GM12875 (cell line): ENCODE measurements around the gene IL20.

Experiments
- H3K4me3 ChIP-seq: one replicate; pipeline ENCODE4 v1.5.1; 2011; ENCODE audit warnings: low read depth, low read length, control low read depth
- TF ChIP-seq, protein P1 (sequence below): IDR thresholded peaks from 2 replicates; pipeline ENCODE4 v1.5.1; 2011; ENCODE audit warnings: low read depth, mild to moderate bottlenecking, control low read depth, inconsistent platforms, low read length, moderate library complexity, borderline replicate concordance; ENCODE audit not compliant: insufficient read depth

The IL20 gene

DNA sequence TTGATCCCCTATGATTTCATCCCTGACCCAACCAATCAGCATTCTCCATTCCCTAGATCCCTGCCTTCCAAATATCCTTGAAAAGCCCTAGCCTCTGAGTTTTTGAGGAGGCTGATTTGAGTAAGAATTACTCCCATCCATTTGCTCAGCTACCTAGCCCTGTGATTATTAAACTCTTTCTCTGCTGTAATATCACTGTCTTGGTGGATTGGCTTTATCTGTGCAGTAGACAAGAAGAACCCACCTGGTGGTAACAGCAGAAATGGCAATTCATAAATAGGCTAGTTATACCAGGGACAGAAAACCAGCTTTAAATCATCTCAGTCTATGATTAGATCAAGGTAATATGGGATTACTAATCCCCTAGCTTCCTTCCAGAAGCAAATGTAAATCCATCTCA, 13.0 kb downstream of the IL20 start:
- TF ChIP-seq, protein P1, sequence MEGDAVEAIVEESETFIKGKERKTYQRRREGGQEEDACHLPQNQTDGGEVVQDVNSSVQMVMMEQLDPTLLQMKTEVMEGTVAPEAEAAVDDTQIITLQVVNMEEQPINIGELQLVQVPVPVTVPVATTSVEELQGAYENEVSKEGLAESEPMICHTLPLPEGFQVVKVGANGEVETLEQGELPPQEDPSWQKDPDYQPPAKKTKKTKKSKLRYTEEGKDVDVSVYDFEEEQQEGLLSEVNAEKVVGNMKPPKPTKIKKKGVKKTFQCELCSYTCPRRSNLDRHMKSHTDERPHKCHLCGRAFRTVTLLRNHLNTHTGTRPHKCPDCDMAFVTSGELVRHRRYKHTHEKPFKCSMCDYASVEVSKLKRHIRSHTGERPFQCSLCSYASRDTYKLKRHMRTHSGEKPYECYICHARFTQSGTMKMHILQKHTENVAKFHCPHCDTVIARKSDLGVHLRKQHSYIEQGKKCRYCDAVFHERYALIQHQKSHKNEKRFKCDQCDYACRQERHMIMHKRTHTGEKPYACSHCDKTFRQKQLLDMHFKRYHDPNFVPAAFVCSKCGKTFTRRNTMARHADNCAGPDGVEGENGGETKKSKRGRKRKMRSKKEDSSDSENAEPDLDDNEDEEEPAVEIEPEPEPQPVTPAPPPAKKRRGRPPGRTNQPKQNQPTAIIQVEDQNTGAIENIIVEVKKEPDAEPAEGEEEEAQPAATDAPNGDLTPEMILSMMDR: no peak

DNA sequence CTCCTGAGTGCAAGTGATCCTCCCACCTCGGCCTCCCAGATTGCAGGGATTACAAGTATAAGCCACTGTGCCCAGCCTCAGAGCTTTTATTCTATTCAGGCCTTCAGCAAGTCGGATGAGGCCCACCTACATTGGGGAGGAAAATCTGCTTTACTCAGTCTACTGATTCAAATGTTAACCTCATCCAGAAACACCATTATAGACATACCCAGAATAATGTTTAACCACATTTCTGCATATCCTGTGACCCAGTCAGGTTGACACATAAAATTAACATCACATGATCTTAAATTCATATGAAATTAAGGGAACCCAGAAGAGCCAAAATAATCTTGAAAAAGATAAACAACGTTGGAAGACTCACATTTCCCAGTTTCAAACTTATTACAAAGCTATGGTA, 14.9 kb downstream of the IL20 start:
- TF ChIP-seq, protein P1: no peak
- no peak overlapping the region for H3K4me3 ChIP-seq

More for the DNA sequence above, 13.0 kb downstream of the IL20 start:
- H3K4me3 ChIP-seq: no peak overlapping the region

DNA sequence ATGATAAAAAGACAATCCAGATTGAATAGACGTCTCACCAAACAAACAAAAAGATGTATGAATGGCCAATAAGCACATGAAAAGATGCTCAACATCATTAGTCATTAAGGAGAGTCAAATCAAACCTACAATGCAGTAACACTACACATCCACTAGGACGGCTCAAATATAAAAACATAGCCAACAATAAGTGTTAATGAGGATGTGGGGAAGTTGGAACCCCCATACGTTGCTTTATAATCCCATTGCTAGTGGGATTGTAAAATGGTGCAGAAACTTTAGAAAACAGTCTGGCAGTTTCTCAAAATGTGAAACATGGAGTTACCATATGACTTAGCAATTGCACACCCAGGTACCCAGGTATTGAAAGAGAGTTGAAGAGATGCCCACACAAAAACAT, 17.1 kb downstream of the IL20 start:
- TF ChIP-seq, protein P1: peak; percentile 15; the same call in 1 of the 2 replicates
- H3K4me3 ChIP-seq: no peak overlapping the region

DNA sequence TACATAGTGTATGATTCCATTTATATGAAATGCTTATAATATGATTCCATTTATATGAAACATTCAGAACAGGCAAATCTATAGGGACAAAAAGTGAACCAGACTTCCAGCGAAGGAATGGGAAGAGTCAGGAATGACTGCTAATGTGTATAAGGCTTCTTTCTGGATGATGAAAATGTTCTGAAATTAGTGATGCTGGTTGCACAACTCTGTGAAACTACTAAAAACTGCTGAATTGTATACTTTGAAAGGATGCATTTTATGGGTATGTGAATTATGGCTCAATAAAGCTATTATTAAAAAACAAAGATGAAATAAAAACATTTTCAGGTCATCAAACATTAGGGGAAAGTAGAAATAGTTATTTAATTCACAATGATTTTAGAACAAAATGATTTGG, 17.7 kb downstream of the IL20 start:
- TF ChIP-seq, protein P1: no peak
- H3K4me3 ChIP-seq: no peak overlapping the region

DNA sequence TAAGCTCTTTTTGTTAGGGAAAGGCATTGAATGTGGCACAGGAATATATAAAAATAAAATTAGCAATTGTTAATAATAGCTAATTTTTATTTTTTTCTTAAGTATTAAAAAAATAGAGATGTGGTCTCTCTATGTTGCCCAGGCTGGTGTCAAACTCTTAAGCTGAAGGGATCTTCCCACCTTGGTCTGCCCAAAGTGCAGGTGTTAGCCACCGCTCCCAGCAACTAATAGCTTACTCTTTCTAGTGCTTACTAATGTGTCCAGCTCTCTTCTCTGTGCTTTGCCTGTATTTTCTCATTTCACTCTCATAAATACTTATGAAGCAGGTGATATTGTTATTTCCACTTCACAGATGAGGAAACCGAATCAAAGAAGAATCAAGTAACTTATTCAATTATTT, 18.5 kb downstream of the IL20 start:
- TF ChIP-seq, protein P1: no peak
- H3K4me3 ChIP-seq: no peak overlapping the region

DNA sequence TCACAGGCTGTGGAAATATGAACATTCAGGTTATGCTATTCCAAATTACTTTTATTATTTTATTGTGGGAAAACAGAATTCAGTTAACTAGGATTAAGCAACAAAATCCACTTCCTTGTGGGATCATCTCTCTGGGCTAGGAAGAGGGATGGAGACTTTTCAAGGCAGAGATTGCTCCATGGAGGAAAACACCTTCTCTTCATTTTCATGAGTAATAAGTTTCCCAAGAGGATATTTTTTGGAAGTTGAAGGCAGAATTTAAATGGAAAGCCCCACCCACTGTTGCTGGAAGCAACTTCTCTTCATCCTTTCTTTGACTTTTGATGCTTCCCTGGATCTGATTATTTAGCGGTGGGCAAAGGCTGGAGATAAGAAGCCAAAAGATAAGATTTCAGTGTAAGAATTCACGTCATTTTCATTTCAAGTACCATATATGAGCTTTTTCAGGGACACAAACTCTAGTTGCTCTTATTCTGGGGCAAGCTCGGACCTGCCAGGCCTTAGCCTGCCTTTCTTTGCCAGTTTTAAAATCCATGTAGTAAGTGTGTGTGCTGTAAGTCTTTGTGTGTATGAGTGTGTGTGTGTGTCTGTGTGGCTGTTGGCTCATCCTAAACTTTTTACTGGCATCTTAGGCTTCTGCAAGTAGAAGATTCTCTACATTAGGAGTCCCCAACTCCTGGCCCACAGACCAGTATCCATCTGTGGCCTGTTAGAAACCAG, 20.1 kb downstream of the IL20 start:
- TF ChIP-seq, protein P1: no peak
- no peak overlapping the region for H3K4me3 ChIP-seq

DNA sequence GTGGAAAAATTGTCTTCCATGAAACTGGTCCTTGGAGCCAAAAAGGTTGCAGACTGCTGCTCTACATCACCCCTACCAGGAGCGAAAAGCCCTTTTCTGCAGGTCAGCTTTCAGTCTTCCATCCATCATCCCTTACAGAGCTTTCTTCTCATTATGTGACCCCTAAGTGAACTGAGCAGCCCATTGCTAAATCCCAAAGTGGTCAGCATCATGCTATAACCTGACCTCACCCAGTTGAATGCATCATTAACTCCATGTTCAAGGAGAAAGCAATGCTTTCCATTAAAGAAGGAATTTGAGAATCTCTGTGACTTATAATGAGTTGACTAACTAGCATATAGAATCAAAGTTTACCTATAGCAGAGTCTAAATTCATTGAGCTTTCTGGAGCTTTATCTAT, 21.4 kb downstream of the IL20 start:
- TF ChIP-seq, protein P1: no peak
- H3K4me3 ChIP-seq: no peak overlapping the region
